Gastrocnemius medialis (tissue), 4 donors: ENCODE data around the gene NCAPH2. TPM values are rescaled to one million over a fixed set of nuclear protein-coding genes. Genes with fewer than 3 reads are reported as not detected.
A peak's percentile ranks its signal among the peaks of the same experiment; 100 is the strongest.

Source experiments
- ATAC-seq, 2 donors: fragments of 150-250 bp; one replicate each; pipeline ENCODE4 v1.9.1; 2016
- DNase-seq, 2 donors: peaks; one replicate each; pipeline ENCODE4 v3.0.0-alpha.2; 2019
- H3K27ac ChIP-seq, 4 donors: fragments of 200-600 bp; sonication (generic); 1 replicate in 1 of 4; 2 replicates in 3 of 4; pipeline ENCODE4 v1.5.1; 2016 to 2018; ENCODE audit warnings: mild to moderate bottlenecking in 2 of 4, moderate library complexity in 1 of 4
- H3K27me3 ChIP-seq, 3 donors: fragments of 200-600 bp; sonication (generic) in 2 of 3; 1 replicate in 1 of 3; 2 replicates in 2 of 3; pipeline versions ENCODE4 v1.5.1 to v1.6.0; 2016 to 2019; ENCODE audit warnings: mild to moderate bottlenecking in 1 of 3, moderate library complexity in 1 of 3
- H3K36me3 ChIP-seq, 2 donors: fragments of 200-600 bp; sonication (generic) in 1 of 2; one replicate each; pipeline ENCODE4 v1.5.1; 2017 to 2018
- H3K4me1 ChIP-seq, 2 donors: fragments of 200-600 bp; sonication (generic) in 1 of 2; one replicate each; pipeline ENCODE4 v1.5.1; 2016 to 2017; ENCODE audit warnings: mild to moderate bottlenecking in 2 of 2
- H3K4me3 ChIP-seq, 4 donors: fragments of 200-600 bp; sonication (generic) in 3 of 4; 1 replicate in 1 of 4; 2 replicates in 3 of 4; pipeline ENCODE4 v1.5.1; 2016 to 2019; ENCODE audit warnings: mild to moderate bottlenecking in 2 of 4
- H3K9me3 ChIP-seq, 3 donors: fragments of 200-600 bp; sonication (generic) in 2 of 3; 1 replicate in 1 of 3; 2 replicates in 2 of 3; pipeline ENCODE4 v1.5.1; 2016 to 2019
- CTCF ChIP-seq, 5 experiments: fragments of 450-650 bp in 3 of 5; fragments of 200-600 bp in 2 of 5; sonication (generic) in 2 of 5; IDR thresholded peaks in 4 of 5; conservative IDR thresholded peaks in 1 of 5; 1 replicate in 4 of 5; 2 replicates in 1 of 5; pipeline ENCODE4 v1.5.1; 2016 to 2019; ENCODE audit warnings: antibody characterized with exemption in 5 of 5, mild to moderate bottlenecking in 3 of 5, moderate library complexity in 3 of 5
- POLR2A ChIP-seq, 2 donors: fragments of 450-650 bp; IDR thresholded peaks; one replicate each; pipeline ENCODE4 v1.6.1; 2017; ENCODE audit warnings: antibody characterized with exemption in 2 of 2, mild to moderate bottlenecking in 2 of 2, moderate library complexity in 2 of 2
- in situ Hi-C, 4 donors: fragments of 200-750 bp; cut with MboI; loops; one replicate each; pipeline versions ENCODE4 v1.15.0 to v1.8.0; 2017; ENCODE audit warnings: low sequenced_read_pairs in 4 of 4
- intact Hi-C: fragments of 100-400 bp; cut with DNase I; formaldehyde crosslinking; loops from one replicate; pipeline ENCODE4 v1.15.1; 2023; ENCODE audit warnings: low total_unique reads
- total RNA-seq, 4 donors: library from RNA; depleted of rRNA; stranded (reverse); fragments of >200 nt; gene quantifications; one replicate each; pipeline versions ENCODE4 v1.1.0 to v1.2.3, GENCODE V29; 2016

NCAPH2 gene
- total RNA-seq, 4 donors from 2014 or later = 19.0 to 29.3 (median 23.4) TPM

- H3K27ac ChIP-seq = no peak overlapping the region
- intact Hi-C loops = no loop called here
Measured at GRCh38 chr22:50548921-50549790, 41.1 kb downstream of the NCAPH2 start.

GRCh38 chr22:50550395-50550794, 42.4 kb downstream of the NCAPH2 start:
- peaks cover 5 to 9% of the 10 kb centered on the region in 2 donors for H3K4me1 ChIP-seq
- H3K36me3 ChIP-seq = no peaks in the 10 kb centered on the region
- ATAC-seq (no peak), DNase-seq (no peak)
- H3K9me3 ChIP-seq = no peaks in the 10 kb centered on the region
- in situ Hi-C loops = no loop called here
- no peak for TF ChIP-seq POLR2A (IDR thresholded peaks at IDR 0.05)
- TF ChIP-seq CTCF (IDR thresholded peaks at IDR 0.05 in 4 of 5, conservative IDR thresholded peaks at IDR 0.05 in 1 of 5) = no peak
- intact Hi-C loops = no loop called here
- no peak overlapping the region for H3K4me3 ChIP-seq
- no peak overlapping the region for H3K27ac ChIP-seq
- H3K27me3 ChIP-seq = peaks cover 33 to 38% (median 36%) of the 10 kb centered on the region in 3 donors

More at GRCh38 chr22:50548921-50549790, 41.1 kb downstream of the NCAPH2 start:
- in situ Hi-C loops = no loop called here
- Histone ChIP-seq H3K4me1 (peaks cover 9% of the 10 kb centered on the region in 2 donors), H3K36me3 (no peaks in the 10 kb centered on the region), H3K27me3 (peaks cover 33 to 49% (median 47%) of the 10 kb centered on the region in 3 donors), H3K4me3 (peak overlapping the region; percentile 13 to 43 (median 23)), H3K9me3 (no peaks in the 10 kb centered on the region)
- TF ChIP-seq CTCF (IDR thresholded peaks at IDR 0.05 in 4 of 5, conservative IDR thresholded peaks at IDR 0.05 in 1 of 5) (no peak), POLR2A (IDR thresholded peaks at IDR 0.05) (no peak)
- ATAC-seq = no peak
- DNase-seq = no peak

GRCh38 chr22:50551160-50551752, 43.2 kb downstream of the NCAPH2 start:
- Histone ChIP-seq H3K4me1 (peaks cover 5 to 9% of the 10 kb centered on the region in 2 donors), H3K4me3 (no peak overlapping the region), H3K36me3 (no peaks in the 10 kb centered on the region), H3K9me3 (no peaks in the 10 kb centered on the region), H3K27ac (no peak overlapping the region), H3K27me3 (peaks cover 28 to 33% (median 31%) of the 10 kb centered on the region in 3 donors)
- DNase-seq = no peak
- no peak for ATAC-seq
- in situ Hi-C loops = no loop called here
- TF ChIP-seq POLR2A (IDR thresholded peaks at IDR 0.05) (no peak), CTCF (IDR thresholded peaks at IDR 0.05 in 4 of 5, conservative IDR thresholded peaks at IDR 0.05 in 1 of 5) (no peak)
- intact Hi-C loops = no loop called here

- Histone ChIP-seq H3K36me3 (no peaks in the 10 kb centered on the region), H3K4me3 (no peak overlapping the region), H3K9me3 (no peaks in the 10 kb centered on the region), H3K27me3 (peaks cover 17 to 20% (median 19%) of the 10 kb centered on the region in 3 donors), H3K27ac (no peak overlapping the region), H3K4me1 (peaks cover 4 to 7% of the 10 kb centered on the region in 2 donors)
- intact Hi-C loops (no loop called here), in situ Hi-C loops (no loop called here)
- no peak for ATAC-seq
- TF ChIP-seq POLR2A (IDR thresholded peaks at IDR 0.05) (no peak), CTCF (IDR thresholded peaks at IDR 0.05 in 4 of 5, conservative IDR thresholded peaks at IDR 0.05 in 1 of 5) (no peak)
- no peak for DNase-seq
Measured at GRCh38 chr22:50553310-50553709, 45.3 kb downstream of the NCAPH2 start.
